ENCODE results near the gene DDC. TPM values are rescaled to one million over a fixed set of nuclear protein-coding genes. Genes with fewer than 3 reads are reported as not detected.
A peak's percentile ranks its signal among the peaks of the same experiment; 100 is the strongest.

The DDC gene
- total RNA-seq, 1 experiment from 2014 or later = 87.0 TPM

DNA sequence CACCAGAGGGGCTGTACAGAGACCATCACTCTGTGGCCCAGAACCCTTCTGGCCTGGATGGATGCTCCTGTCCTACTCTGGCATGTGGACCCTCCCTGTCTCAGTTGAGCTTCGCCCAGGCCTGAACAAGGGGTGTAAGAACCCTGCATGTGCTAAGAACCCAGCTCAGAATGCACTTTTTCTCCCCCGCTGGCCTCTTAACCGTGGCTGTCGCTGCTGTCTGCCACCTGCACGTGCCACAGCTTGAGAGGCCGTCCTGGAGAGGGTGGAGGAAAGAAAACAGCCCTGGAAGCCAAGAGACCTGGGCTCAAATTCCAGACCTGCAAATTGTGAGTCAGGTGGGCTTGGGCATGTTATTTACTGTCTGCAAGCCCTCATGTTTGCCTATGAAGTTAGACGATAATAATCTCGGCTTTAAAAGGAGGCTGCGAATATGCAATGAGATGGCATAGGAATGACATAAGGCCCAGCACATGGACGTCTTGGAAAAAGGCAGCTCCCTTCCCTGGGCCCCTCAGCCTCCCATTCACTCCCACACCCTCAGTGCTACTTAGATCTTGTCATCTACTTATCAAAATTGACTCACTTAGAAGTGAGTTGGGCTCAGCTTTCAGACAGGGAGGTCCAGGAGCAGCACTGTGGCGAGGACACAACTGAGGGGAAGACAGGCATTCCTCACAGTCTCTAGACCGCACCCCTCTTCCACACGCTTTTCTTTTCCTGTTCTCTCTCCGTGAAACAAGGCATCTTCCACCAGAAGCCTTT lies 146.5 kb downstream of the DDC start:
- H3K27ac Mint-ChIP-seq (ENCODE audit: unreplicated experiment) = no peak overlapping the region
- POLR2A ChIA-PET = no interaction called here
- no peaks in the 10 kb centered on the region for H3K27me3 Mint-ChIP-seq (ENCODE audit: insufficient read depth, unreplicated experiment)

DNA sequence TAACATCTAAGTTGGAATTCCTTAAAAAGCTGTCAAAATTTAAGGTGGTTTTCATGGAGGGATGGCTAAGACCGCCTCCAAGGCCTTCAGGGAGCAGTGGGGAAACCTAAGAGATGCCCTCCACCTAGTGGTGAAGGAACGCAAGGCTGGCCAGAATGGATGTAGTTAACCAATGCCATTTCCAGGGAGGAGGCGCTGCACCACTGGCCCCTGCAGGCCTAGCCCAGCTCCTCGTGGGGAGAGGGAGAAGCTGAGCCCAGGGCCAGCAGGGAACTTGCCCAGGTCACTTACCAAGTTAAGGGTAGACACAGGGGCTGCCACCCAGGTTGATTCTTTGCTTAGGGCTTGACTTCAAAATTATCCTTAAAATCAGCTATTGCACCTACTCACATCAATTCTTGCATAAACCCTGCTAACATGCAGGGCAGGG lies 147.1 kb downstream of the DDC start:
- DNase-seq = peak; percentile 86 to 89
- BruUV-seq (replicated peaks) = no TSS peak
- Mint-ChIP-seq H3K9me3 (ENCODE audit: unreplicated experiment) (no peaks in the 10 kb centered on the region), H3K4me3 (ENCODE audit: unreplicated experiment) (no peak overlapping the region), H3K27me3 (ENCODE audit: insufficient read depth, unreplicated experiment) (no peaks in the 10 kb centered on the region), H3K4me1 (ENCODE audit: low read depth, unreplicated experiment) (peaks cover 2% of the 10 kb centered on the region), H3K27ac (ENCODE audit: unreplicated experiment) (no peak overlapping the region), H3K36me3 (ENCODE audit: insufficient read depth, unreplicated experiment) (no peaks in the 10 kb centered on the region)
- Histone ChIP-seq H3K4me3 (ENCODE audit: low read depth, low read length) (no peak overlapping the region), H3K4me1 (no peaks in the 10 kb centered on the region; the same call in 1 of the 2 replicates), H3K27me3 (replicated peaks; ENCODE audit: control insufficient read depth, insufficient read depth, low read length) (no peaks in the 10 kb centered on the region), H3K36me3 (ENCODE audit: control insufficient read depth, insufficient read depth, low read length) (no peaks in the 10 kb centered on the region), H3K9me3 (no peaks in the 10 kb centered on the region)
- POLR2A ChIA-PET = no interaction called here
- TF ChIP-seq, protein P1, sequence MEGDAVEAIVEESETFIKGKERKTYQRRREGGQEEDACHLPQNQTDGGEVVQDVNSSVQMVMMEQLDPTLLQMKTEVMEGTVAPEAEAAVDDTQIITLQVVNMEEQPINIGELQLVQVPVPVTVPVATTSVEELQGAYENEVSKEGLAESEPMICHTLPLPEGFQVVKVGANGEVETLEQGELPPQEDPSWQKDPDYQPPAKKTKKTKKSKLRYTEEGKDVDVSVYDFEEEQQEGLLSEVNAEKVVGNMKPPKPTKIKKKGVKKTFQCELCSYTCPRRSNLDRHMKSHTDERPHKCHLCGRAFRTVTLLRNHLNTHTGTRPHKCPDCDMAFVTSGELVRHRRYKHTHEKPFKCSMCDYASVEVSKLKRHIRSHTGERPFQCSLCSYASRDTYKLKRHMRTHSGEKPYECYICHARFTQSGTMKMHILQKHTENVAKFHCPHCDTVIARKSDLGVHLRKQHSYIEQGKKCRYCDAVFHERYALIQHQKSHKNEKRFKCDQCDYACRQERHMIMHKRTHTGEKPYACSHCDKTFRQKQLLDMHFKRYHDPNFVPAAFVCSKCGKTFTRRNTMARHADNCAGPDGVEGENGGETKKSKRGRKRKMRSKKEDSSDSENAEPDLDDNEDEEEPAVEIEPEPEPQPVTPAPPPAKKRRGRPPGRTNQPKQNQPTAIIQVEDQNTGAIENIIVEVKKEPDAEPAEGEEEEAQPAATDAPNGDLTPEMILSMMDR (IDR thresholded peaks at IDR 0.05; ENCODE audit: insufficient read depth in 1 of 2, low read depth in 1 of 2, low read length in 1 of 2, severe bottlenecking in 1 of 2, unreplicated experiment in 1 of 2) = peak; percentile 88 to 97
- CTCF ChIA-PET = interaction anchor here (0.5 to 1.9 kb wide), 11 partner anchors 9 to 742 kb away, joined by 3 to 18 read pairs (median 4); no protein-coding TSS in a partner anchor
- intact Hi-C loops (cut with micrococcal nuclease; ENCODE audit: unreplicated experiment) = loop anchor here (1.0 kb wide), 4 partner anchors 213 to 326 kb away; no protein-coding TSS in a partner anchor

More for the DNA sequence above, 146.5 kb downstream of the DDC start:
- Histone ChIP-seq H3K9me3 (no peaks in the 10 kb centered on the region), H3K4me1 (no peaks in the 10 kb centered on the region; the same call in 1 of the 2 replicates), H3K4me3 (ENCODE audit: low read depth, low read length) (no peak overlapping the region), H3K27me3 (replicated peaks; ENCODE audit: control insufficient read depth, insufficient read depth, low read length) (no peaks in the 10 kb centered on the region), H3K36me3 (ENCODE audit: control insufficient read depth, insufficient read depth, low read length) (no peaks in the 10 kb centered on the region)
- DNase-seq = no peak
- intact Hi-C loops (cut with micrococcal nuclease; ENCODE audit: unreplicated experiment) = loop anchor here (1.0 kb wide), 4 partner anchors 213 to 326 kb away; no protein-coding TSS in a partner anchor
- CTCF ChIA-PET = interaction anchor here (0.5 to 1.9 kb wide), 10 partner anchors 8 to 742 kb away, joined by 3 to 18 read pairs (median 4); no protein-coding TSS in a partner anchor
- BruUV-seq (replicated peaks) = no TSS peak
- no peaks in the 10 kb centered on the region for H3K36me3 Mint-ChIP-seq (ENCODE audit: insufficient read depth, unreplicated experiment)
- H3K9me3 Mint-ChIP-seq (ENCODE audit: unreplicated experiment) = no peaks in the 10 kb centered on the region
- TF ChIP-seq, protein P1 (IDR thresholded peaks at IDR 0.05; ENCODE audit: insufficient read depth in 1 of 2, low read depth in 1 of 2, low read length in 1 of 2, severe bottlenecking in 1 of 2, unreplicated experiment in 1 of 2) = no peak
- peaks cover 8% of the 10 kb centered on the region for H3K4me1 Mint-ChIP-seq (ENCODE audit: low read depth, unreplicated experiment)
- H3K4me3 Mint-ChIP-seq (ENCODE audit: unreplicated experiment) = no peak overlapping the region

DNA sequence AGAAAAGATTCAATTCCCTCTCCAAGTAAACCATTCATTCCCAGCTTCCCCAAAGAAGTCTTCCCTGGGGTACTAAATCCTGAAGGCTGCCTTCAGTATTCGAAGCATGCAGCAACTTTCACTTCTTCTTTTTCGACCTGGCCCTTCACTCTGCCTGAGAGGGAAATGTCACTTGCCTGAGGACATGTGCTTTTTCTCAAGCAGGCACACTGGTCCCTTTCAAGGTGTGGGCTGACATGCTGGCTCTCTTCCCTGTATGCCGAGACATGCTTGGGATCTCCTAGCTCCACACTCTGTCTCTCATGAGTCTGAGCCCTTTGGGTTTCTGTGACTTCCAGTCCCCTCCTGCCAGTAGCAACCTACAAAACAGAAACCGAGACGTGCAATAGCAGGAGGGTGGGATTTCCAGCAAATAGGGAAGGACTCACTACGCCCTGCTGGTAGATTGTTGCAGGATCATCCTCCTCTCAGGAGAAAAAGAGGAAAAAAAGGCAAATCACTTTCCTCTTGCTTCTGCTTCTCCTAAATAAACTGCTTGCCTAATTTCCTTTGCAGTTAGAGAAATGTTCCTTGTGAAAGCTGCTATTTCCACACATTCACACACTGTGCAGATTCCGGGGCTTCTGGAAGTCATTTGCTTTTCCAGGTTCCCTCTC lies 148.6 kb downstream of the DDC start:
- H3K27ac Mint-ChIP-seq (ENCODE audit: unreplicated experiment) = no peak overlapping the region
- H3K4me1 Mint-ChIP-seq (ENCODE audit: low read depth, unreplicated experiment) = no peaks in the 10 kb centered on the region
- TF ChIP-seq, protein P1 (IDR thresholded peaks at IDR 0.05; ENCODE audit: insufficient read depth in 1 of 2, low read depth in 1 of 2, low read length in 1 of 2, severe bottlenecking in 1 of 2, unreplicated experiment in 1 of 2) = no peak
- Histone ChIP-seq H3K4me3 (ENCODE audit: low read depth, low read length) (no peak overlapping the region), H3K36me3 (ENCODE audit: control insufficient read depth, insufficient read depth, low read length) (no peaks in the 10 kb centered on the region), H3K4me1 (no peaks in the 10 kb centered on the region; the same call in 1 of the 2 replicates), H3K27me3 (replicated peaks; ENCODE audit: control insufficient read depth, insufficient read depth, low read length) (no peaks in the 10 kb centered on the region), H3K9me3 (no peaks in the 10 kb centered on the region)
- ChIA-PET POLR2A (no interaction called here), CTCF (interaction anchor here (0.5 kb wide), 1 partner anchor 725 kb away, joined by 5 read pairs; no protein-coding TSS in a partner anchor)
- no peaks in the 10 kb centered on the region for H3K27me3 Mint-ChIP-seq (ENCODE audit: insufficient read depth, unreplicated experiment)
- BruUV-seq (replicated peaks) = no TSS peak
- intact Hi-C loops (cut with micrococcal nuclease; ENCODE audit: unreplicated experiment) = no loop called here
- no peaks in the 10 kb centered on the region for H3K36me3 Mint-ChIP-seq (ENCODE audit: insufficient read depth, unreplicated experiment)
- no peak for DNase-seq
- no peaks in the 10 kb centered on the region for H3K9me3 Mint-ChIP-seq (ENCODE audit: unreplicated experiment)
- no peak overlapping the region for H3K4me3 Mint-ChIP-seq (ENCODE audit: unreplicated experiment)

Measured in Caco-2 (cell line).